HG03565 (cell line): ENCODE measurements around the gene CD200.
A peak's percentile ranks its signal among the peaks of the same experiment; 100 is the strongest.

Source experiments
- ATAC-seq: cut with Tn5 transposase; IDR thresholded peaks from one replicate; pipeline ENCODE4 v1.9.1; 2021; ENCODE audit warnings: mild to moderate bottlenecking, moderate library complexity; ENCODE audit not compliant: unreplicated experiment

CD200 gene, protein sequence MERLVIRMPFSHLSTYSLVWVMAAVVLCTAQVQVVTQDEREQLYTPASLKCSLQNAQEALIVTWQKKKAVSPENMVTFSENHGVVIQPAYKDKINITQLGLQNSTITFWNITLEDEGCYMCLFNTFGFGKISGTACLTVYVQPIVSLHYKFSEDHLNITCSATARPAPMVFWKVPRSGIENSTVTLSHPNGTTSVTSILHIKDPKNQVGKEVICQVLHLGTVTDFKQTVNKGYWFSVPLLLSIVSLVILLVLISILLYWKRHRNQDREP

DNA sequence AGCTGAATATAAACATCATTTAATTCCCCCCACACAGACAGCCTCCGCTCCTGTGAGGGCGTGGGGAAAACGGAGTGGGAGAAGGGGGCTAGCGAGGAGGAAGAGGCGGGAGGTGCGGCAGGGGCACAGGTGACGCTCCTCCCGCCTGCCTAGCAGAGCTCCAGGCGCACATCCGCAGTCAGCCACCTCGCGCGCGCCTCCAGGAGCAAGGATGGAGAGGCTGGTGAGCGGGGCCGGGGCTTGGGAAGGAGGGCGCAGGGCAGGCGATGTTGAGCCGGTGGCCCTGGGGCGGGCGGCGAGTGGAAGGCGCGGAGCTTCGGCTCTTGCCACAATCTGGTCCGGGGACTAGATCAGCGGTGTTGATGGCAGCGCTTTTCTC lies at the start of gene CD200:
TSS of gene CD200 (plus strand) at position 155 of the 379 bp plus-strand sequence. CDS start at position 212, 57 bp downstream.
- no peak for ATAC-seq

DNA sequence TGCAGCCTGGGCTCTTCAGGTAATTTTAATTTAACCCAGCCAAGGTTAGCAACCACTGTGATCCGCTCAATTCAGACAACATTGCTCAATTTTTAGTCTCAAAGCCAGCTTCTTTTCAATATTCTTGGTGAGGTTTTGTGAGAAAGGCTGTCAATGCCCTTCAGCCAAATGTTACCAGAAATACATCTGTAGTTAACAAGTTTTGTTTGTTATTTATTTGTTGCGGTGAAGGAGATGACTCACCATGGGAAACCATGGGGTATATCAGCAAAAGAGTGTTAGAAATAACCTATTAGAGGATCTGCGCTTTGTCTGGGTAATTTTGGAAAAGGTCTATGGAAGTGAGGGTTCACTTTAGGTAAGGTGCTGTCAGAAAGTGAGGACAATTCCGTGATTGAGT lies 43.9 kb upstream of the CD200 start:
- ATAC-seq = no peak

DNA sequence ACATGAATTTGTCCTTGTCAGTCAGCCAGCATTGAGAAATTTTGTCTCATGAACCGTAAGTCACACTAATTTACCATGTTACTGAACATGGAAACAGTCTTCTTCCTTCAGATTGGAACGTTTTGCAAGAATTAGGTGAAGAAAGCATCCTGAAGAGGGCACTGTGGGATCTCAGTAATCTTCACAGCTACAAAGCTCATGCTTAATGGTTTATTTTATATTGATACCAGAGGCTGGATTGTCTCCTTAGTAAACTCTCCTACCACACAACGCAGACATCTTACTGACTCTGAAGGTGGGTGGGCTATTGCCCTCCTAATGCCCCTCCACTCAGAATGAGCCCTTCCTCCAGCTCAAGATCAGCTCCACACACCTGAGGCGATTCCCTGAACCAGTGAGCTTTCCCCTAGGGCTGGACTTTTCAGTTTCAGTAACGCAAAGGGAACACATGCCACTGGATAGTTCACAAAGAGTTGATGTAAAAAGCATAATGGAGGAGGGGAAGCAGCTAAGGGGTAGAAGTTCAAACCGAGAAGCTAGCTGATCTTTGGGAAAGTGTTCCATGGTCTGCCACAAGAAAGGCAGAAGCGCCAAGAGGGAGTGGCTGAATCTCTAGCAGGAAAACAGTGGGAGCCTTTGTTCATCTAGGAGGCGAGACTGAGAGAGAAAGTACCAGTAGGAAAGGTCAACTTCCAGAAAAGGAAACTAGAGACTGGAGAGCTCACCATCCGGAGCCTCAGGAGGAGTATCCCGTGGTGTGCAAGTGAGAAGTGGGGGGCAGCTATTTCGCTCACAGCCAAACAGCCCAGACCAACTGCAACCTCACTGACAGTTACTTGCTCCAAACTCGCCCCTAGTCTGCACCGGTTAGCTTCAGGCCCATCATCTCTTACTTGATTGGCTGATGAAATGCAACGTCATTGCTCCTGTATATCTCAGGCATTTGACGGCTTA lies 39.3 kb upstream of the CD200 start, which contains the start of gene SLC9C1:
TSS of gene SLC9C1 (minus strand) at position 849 of the 954 bp plus-strand sequence. CDS start 7,425 bp downstream, outside the sequence.
- no peak for ATAC-seq

DNA sequence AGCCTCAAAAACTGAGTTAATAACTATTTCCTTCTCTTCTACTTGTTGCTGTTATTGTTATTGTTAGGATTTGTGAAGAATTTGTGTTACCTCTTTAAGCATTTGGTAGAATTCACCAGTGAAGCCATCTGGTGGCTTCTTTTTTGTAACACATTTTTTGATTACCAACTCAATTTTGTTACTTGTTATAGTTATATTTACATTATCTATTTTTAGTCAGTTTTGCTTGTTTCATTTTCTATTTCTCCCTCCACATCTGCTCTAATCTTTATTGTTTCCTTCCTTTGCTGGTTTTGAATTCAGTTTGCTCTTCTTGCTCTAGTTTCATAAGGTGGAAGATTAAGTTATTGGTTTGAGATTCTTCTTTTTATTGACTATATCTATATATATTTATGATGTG lies 35.2 kb upstream of the CD200 start:
- no peak for ATAC-seq

DNA sequence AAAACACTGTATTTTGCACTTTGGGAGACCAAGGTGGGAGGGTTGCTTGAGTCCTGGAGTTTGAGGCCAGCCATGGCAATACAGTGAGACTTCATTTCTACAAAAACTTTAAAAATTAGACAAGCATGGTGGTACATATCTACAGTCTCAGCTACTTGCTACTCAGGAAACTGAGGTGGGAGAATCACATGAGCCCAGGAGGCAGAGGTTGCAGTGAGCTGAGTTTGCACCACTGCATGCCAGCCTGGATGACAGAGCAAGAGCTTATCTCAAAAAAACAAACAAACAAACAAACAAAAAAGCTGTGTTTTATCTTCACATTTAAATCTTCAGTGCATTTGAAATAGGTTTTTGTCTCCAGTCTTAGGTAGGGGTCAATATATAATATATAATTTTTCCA lies 34.2 kb upstream of the CD200 start:
- no peak for ATAC-seq

DNA sequence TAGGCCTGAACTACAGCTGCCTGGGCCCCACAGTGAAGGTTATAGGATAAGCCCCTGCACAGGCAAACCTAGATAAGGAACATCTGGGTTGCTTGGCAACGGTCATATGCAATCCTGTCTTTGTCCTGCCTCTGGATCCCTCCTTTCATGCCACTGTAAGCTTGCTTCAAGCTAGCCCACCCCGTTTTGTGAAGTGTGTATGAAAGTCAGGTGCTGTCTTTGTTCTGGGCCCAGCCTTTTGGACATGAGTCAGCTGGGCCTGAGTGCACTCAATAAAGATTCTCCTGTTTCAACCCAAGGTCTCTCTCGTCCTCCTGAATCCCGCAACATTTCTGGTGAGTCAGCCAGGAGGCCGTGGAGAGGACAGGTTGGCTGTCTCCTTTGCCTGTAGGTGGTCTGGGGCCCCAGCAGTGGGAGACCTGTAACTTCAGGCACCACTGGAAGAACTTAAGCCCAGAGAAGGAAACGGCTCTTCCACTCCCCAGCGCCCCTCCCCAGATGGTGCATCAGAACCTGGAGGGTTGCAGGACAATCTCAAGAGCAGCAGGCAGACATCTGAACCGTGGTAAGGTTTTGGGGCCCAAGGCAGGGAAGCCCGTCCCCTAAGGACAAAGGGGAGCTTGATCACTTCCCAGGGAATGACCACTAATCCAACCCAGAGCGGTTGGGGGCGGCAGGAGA lies 30.7 kb upstream of the CD200 start:
- no peak for ATAC-seq

DNA sequence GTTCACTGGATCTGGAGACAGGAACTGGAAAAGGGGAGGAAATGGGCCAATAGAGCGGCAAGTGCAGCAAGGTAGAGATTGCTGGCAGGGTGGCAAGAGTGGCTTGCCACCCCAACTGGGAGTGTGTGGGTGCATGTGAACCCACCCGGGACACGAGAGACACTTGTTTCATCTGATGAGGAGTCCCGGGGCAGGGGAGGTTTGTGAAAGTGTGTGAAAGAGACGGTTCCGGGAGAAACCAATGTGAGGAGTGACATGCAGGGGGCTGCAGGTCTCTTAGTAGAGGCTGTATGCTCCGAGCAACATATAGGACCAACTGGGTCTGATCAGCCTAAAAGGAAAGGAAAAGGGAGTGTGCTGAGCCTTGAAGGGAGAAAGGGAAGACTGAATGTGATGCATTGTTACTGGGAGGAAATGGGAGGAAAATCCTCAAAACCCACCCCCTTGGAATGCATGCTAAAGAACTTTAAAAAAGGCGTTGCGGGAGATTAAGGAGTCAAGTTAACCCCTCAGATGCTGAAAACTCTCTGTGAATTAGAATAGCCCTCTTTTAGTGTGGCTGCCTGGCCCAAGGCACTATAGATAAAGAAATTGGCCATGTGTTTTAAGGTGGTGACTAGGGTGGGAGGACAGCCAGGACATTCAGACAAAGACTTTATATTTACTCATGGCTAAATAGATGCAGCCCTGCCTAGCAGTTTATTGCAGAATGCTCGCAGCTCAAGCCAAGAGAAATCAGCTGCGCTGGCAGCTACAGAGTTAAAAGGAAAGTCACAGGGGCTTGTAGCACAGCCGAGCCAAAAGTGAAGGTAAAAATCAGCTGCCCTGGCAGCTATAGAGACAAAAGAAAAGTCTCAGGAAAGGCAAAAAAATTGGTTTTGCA lies 29.8 kb upstream of the CD200 start:
- ATAC-seq = no peak

DNA sequence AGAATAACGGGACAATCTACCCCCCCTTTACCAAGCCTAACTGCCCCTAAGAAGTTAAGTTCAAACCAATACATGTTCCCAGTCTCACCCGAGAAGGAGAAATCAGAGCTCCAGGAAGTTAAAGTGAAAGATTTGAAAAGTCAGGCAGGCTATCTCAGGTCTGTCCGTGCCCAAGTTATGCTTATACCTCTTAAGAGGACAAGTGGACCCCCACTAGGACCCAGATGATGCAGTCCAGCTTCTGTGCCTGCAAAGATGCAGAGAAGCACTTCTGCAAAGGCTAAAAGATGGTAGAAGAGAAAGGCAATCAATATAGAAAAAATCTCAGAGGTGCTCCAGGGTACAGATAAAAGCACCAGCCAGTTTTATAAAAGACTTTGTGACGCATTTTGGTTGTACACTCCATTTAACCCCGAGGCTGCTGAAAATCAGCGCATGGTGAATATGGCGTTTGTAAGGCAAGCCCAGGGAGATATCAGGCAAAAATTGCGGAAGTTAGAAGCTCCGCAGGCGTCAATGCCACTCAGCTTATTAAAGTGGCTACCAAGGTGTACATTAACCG lies 29.1 kb upstream of the CD200 start:
- no peak for ATAC-seq

DNA sequence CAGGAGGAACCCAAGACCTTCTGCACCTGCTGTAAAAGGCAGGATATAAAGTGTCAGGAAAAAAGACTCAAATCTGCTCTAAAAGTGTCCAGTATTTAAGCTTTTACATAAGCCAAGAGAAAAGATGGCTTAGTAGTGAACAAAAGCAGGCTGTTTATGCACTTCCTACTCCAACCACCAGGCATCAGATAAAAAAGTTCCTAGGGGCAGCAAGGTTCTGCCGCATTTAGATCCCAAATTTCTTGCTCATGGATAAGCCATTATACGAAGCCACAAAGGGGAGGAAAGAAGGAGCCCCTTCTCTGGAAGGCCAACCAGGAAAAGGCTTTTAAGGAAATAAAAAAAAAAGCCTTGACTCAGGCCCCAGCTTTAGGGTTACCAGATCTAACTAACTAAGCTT lies 28.3 kb upstream of the CD200 start:
- ATAC-seq = no peak

DNA sequence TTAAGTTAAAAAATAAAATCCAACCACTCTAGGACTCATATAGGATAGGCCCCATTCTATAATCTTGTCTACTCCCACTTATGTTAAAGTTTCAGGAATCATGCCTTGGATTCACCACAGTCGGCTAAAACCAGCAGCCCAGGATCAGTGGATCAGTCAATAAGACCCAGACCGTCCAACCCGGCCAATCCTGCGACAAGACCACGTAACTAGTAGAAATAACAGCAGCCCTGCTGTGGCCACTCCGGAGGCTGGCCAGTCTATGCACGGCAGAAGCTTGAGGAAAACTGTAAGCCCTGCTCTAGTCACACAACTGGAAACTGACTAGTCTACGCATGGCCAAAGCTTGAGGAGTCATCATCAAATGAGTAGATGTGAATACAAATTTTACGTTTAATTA lies 26.1 kb upstream of the CD200 start:
- ATAC-seq = no peak

DNA sequence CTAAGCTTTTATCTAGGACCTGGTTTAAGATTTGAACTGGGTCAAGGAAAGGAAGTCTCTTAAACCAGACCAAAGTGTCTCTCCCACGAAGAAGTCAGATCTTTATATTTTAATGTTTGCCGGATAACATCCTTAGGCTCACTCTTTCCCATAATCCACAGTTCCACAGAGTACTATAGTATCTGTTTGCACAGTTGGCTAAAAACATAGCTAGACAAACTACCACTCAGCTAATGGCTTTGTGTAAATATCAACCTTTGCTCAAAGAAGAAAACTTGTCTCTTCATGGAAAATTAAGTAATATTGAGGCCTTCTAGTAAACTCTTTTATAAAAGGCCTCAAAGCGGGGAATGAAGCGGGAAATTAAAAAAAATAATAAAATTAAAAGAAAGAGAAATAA lies 25.4 kb upstream of the CD200 start:
- no peak for ATAC-seq

DNA sequence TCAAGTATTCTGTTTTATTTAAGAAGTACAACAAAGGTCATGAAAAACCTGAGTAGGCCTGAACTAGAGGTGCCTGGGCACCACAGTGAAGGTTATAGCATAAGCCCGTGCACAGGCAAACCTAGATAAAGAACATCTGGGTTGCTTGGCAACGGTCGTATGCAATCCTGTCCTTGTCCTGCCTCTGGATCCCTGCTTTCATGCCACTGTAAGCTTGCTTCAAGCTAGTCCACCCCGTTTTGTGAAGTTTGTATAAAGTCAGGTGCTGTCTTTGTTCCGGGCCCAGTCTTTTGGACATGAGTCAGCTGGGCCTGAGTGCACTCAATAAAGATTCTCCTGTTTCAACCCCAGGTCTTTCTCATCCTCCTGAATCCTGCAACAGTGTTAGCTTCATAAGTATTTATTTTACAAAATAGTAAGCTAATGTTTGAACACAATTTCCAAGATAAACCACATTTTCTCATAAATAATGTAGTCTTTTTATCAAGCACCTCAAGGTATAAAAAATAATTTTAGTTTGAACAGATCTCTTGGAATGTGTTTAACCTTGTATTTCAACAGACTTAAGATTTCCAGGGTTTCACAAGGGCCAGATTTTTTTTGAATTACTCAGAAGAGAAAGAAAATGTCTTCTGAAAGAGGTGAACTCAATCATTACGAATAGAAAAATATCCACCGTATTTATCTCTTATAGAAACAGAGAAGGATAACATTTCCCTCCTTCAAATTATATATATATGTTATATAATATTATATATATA lies 24.6 kb upstream of the CD200 start:
- ATAC-seq = no peak

DNA sequence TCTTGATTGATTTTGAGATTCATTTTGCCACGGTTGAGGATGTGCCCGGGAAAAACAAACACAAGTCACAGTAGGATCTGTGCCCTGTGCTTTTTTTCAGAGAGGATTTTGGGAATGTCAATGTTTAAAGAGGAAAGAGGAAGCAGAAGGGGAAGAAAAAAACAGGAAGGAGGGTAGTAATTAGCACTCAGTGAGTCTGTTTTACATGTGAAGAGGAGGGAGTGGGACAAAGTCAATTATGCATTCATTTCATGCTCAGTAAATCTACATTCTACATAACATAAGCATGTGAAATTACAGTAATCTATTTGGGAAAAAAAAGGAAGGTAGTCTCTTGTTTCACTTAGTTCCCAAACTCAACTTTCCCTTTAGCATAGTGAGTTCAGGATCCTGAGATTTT lies 18.3 kb upstream of the CD200 start:
- no peak for ATAC-seq

DNA sequence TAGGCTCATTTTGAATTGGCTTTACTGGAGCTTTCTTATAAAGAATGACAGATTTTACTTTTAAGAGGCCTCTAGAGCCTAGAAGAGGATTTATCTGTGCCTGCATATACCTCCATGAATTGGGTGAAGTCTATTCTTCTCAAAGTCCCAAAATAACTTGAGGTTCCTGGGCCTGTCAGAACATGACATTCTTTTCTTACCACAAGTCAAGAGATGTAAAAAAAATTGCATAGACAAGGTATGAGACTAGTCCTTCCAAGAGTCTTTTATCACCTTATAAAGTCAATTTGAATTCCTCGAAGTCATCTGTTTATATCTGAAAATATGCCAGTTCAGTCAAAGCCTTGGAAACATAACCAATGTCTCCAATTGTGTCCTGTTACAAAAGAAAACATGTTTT lies 17.2 kb upstream of the CD200 start:
- no peak for ATAC-seq

DNA sequence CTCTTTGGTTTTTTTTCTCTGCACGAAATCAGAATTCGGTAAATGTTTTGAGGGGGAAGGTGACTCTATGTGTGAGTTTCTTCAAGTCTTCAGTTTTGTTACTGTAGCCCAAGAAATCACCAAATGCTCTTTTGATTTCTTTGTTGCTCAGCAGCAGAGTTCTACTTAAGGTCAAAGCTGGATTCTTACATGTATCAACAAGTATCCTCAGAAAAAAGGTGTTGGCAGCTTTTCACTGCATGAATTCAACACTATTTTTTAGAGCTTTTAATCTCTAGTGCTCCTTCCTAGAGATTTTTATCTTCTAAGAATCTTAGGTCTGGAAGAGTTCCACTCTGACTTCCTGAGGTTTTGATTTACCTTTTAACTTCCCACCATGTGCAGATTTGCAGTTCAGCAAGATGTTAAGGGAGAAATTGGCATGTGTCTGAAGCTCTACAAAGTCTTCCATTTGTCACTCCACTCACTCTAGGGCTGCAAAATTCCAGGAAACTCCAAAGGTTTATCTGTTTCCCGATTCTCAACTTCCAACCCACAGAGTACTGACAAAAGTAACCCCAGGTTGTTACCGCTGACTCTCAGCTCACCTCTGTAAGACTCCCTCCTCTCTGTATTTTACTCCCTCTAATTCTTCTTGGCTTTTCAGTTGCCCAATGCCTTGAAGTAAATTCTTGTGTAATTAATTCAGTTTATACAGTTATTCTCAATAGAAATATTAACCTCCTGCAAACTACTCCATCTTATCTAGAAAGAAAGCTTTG lies 13.3 kb upstream of the CD200 start:
- no peak for ATAC-seq

DNA sequence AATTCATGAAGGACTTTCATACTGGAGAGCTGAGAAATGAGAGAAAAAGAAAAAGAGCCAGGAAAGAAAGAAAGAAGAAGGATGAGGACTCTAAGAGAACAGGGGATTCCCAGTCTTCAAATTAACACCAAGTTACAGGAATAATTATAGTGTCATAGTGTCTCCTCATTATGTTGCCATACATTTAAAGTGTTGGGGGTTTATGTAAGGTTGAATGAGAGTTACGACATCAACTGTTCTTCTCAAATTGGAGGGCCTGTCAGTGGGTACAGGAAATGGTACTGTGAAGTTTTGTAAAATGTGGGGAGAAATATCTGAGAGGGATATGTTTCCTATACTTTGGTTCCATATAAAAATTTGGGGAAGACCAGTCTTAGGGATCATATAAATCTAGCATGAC lies 12.3 kb upstream of the CD200 start:
- ATAC-seq = no peak

DNA sequence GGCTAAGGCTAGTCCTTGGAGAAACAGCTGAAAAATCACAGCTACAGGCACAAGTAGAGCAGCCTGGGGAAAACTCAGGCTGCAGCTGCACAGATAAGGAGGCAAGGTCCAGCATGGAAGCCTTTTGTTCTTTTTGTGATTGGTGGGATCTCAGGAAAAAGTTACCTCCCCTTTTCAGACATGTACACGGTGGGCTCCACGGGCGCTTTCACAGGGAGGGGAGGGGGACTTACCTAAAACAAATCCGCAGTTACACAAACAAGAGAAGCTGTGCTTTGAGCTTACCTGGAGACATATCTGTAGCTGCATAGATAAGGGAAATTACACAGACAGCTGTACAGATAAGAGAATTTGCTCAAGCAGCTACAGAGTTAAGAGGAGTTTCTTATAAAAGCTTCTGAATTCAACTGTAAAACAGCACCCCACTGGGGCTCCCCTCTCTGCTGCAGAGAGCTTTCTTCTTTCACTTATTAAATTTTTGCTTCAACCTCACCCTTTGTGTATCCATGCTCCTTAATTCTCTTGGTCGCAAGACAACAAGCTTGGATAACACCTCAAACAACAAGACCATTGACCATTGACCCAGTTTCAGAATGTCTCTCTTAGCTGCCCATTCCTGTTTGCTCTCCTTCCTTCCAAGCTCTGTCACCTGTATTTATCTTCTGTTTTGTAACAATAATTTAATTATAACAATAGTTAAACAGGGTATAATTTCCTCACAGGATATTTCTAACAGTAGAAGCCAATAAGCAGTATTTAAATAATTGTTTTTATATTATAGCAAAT lies 10.9 kb upstream of the CD200 start:
- ATAC-seq = no peak

DNA sequence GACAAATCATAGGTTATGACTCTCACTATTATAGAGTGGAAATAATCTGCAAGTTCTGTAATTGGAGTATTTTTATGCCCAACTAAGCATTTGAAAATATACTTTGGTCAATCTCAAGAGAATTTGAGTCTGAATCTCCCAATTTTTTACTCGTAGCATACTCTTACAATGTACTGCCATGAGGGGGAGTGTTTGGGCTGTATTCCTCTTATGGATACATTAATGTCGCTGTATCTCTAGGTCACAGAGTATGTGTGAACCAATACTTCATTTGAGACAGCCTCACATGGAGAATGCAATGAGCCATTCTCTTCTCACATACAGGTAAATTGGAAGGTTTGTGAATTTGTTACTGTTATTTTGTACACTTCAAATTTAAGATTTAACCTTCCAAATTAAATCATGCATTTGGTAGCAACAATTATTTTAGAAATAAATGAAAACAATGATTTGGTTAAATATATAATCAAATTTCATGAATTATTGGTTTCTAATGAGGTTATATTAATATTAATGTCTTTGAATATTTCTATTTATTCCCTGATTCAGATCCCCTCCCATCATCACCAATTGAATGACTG lies 5.5 kb upstream of the CD200 start:
- ATAC-seq = peak; percentile 97
